Measurements from ENCODE around the gene CDKN2C.

GRCh38 chr1:50968158-50968820, 1.8 kb upstream of the CDKN2C start:
- peak in 1 of 2 experiments; percentile 50 for TF ChIP-seq CTCF (conservative IDR thresholded peaks at IDR 0.05; ENCODE audit: low read depth in 2 of 2)
- no peak for TF ChIP-seq EZH2 (IDR thresholded peaks at IDR 0.05; ENCODE audit: low read depth, unreplicated experiment)
- no peak for TF ChIP-seq POLR2AphosphoS5 (IDR thresholded peaks at IDR 0.05; ENCODE audit: low read depth)
- peak; percentile 5 for TF ChIP-seq REST (IDR thresholded peaks at IDR 0.05; ENCODE audit: unreplicated experiment)
- TF ChIP-seq STAT1 (IDR thresholded peaks at IDR 0.05; ENCODE audit: unreplicated experiment): no peak
- no peak for TF ChIP-seq EZH2phosphoT487 (IDR thresholded peaks at IDR 0.05; ENCODE audit: unreplicated experiment)
- no peak for TF ChIP-seq ZNF462 (CRISPR knock-in tag; IDR thresholded peaks at IDR 0.05)
- TF ChIP-seq ETS1 (IDR thresholded peaks at IDR 0.05): no peak
- TF ChIP-seq JUNB (IDR thresholded peaks at IDR 0.05; ENCODE audit: unreplicated experiment): no peak
- TF ChIP-seq CREB1 (CRISPR knock-in tag; IDR thresholded peaks at IDR 0.05; ENCODE audit: low read depth): no peak
- TF ChIP-seq ZNF331 (CRISPR knock-in tag; IDR thresholded peaks at IDR 0.05; ENCODE audit: low read depth): no peak
- no peak for TF ChIP-seq ZNF114 (CRISPR knock-in tag; IDR thresholded peaks at IDR 0.05)
